NCI-H82 treated with DMSO at 0.1 percent for 48 hours (cell line): ENCODE measurements around the gene FIGNL2.

Source experiments
- DNase-seq: peaks from one replicate; lab custom pipeline; 2025; ENCODE audit not compliant: unreplicated experiment; lab: John Stamatoyannopoulos, UW

FIGNL2 gene

DNA sequence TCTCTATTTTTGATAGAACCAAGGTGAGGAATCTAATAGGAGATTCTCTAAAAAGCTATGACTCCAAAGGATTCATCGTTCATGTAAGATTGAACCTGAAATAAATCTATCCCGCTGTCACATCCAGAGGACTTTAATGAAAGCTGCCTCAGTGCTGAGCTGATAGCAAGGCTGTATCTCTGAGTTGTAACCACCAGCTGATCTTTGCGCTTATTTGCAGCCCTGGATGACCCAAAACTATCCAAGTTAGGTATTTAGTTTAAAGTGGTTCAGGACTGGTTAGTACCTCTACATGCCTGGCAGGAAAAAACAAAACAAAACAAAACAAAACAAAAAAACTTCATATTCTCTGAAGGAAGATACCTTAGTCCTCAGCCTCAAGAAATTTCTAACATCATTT is 30.6 kb upstream of the FIGNL2 start:
- no peak for DNase-seq

DNA sequence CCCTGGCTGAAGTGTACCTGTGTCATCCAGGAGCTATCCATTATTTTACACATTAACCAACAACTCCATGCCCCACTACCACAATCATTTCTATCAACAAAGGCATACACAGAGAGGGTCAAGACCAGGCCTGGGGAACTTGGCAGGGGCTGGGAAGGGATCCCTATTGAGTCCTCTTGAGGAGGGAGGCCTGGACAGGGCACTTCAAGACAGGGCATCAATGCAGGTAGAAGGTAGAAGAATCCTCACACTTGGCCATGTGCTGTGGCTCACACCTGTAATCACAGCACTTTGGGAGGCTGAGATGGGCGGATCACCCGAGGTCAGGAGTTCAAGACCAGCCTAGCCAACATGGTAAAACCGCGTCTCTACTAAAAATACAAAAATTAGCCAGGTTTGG is 26.0 kb upstream of the FIGNL2 start:
- DNase-seq: no peak

DNA sequence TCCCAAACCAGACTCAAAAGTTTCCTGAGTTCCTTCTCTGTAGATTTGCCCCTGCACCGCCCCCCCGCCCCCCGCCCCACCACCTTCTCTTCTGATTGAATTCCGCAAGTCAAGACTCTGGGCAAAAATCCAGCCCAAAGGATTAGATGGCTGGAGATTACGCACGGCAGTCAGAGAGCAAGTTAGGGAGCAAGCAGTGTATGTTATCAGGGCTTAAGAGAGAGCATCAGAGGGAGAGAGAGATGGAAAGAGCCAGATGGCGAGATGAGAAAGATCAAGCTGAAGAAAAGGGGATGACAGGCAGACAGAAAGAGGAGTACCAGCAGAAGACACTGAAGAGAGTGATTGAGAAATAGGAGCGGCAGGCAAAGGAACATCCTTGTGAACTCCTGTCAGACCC is 25.5 kb upstream of the FIGNL2 start:
- DNase-seq: peak; percentile 100

DNA sequence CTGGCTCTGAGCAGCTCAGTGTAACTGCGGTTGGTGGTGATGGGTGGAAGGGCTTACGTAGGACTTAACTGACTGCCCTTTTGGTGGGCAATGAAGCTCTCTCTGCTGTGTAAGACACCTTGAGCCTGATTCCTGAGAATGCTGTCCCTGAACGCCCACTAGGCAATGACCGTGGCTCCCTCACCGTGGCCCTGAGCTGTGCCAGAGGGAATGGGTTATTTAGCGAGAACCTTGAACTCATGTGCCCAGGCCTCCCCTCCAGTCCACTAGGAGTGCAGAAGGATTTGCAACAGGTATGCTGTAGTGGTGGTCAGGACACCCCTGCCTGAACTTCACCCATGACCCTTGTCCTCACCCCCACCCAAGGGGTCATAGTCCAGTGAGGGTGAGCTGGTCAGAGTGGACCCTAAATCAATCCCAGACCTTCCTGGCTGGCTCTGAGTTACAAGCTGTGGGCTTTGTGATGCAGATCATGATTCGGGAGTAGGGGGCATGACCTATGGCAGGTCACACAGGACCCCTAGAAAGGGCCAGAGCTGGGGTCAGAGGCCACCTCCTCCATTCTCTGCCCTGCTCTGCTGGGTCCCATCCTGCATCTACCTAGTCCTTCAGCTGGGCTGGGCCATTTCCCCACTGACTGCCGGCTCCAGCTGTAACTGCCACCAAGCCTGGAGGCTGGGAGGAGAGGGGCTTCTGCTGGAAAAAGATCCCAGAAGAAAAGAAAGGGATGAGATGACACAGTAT is 24.9 kb upstream of the FIGNL2 start:
- no peak for DNase-seq

DNA sequence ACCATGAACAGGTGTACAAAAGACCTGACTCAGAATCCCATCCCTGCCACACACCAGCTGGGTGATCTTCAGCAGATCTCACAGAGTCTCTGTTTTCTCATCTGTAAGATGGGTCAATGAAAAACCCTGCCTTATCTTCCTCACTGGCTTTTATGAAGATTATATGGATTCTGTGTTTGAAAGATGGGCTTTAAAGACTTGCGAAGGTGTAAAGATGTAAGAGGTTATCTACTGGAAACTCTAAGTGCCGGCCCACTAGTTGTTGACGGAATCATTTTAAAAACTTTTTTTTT is 24.1 kb upstream of the FIGNL2 start:
- DNase-seq: no peak

DNA sequence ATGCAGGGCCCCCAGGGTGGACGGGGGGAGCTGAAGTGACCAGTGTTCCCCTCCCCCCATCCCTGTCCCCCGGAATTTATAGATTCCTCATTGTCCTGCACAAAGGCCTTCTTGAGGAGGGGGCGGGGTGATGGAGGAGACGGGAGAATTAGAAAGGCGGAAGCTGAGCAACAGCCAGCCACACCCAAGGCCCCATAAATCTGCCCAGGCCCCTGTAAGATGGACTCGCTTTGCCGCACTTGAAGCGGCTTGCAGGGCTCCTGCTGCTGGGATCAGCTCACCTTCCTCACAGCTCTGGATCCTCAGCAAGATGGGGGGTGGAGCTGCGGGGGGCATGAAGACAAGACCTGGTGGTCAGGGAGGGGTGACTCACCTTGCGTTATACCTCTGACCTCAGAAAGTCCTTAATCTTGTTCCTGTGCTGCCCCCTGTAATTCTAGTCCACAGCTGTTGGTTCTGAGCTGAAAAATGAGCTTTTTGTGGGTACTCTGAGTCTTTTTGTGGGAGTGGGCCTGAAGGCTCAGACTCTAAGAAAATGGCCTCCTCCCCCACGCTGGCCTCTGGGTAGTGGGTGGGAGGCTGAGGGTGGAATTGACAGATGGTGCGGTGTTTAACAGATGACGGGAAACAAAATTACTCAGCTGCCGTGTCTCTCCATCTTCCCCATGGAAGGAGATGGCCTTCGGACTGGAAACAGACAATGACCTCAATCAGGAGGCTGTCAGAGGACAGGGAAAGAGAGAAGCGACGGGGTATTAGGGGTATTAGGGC is 23.6 kb upstream of the FIGNL2 start:
- peak; percentile 88 for DNase-seq

DNA sequence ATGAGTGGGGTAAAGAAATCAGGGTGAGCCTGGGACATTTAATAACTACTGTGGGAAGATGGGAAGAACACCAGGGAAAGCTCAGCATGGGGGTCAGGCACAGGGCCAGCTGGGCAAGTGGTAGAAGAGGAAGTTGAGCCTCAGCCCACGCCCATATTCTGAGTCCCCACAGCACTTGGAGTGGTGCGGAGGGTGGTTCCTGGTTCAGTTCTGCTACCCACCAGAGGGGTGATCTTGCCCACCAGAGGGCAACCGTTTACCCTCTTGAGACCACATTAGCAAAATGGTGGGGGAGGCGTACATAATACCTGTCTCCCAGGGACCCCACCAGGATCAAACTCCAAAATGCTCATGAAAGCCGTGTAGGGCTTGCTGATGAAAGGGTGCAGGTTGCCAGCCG is 22.6 kb upstream of the FIGNL2 start:
- no peak for DNase-seq

DNA sequence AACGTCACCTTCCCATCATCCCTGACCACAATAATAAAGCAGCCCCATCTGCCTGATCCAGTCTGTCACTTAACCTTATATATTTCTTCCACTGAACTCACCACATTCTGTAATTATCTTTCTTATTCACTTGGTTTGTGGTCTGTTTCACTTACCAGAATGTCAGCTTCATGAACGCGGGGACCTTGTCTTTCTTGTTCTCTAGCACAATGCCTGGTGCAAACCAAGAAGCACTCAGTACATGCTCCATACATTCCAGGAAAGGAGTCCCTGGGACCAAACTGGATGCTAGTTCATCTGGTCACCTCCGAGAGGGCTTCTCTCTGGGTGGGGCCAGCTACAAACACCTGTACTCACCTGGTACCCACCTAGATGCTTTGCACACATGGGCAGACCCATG is 22.0 kb upstream of the FIGNL2 start:
- DNase-seq: no peak

DNA sequence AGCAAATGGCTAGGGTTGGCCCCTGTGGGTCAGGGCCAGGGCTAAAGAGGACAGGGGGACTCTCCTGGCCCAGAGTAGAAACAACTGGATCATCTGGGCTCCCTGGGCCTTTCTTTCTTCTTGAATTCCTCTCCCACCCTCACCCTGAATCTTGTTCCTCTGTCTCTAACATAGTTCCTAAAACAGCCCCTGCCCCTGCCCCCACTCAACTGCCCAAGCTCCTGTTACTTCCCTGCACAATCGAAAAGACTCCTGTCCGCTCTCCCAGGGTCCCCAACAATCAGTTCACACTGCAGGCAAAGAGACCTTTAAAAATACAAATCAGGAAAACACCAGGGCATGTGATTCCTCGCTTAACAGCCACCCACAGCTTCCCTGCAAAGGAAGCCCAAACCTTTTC is 21.4 kb upstream of the FIGNL2 start:
- no peak for DNase-seq

DNA sequence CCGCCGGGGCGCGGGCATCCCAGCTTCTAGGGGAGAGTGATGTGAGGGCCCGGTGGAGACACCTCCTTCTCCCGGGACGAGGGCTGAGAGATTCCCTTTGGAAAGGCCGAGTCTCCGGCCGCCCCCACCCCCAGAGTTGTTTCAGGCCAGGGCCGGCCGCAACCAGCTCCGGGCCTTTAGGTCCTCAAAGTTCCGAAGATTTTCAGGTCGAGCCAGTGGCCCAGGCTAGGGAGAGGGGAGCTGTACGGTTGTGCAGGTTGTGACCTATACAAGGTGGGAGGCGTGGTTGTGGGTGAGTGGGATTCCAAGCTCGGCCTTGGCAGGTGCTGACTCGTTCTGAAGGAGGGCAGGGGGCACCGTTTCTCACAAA is 21.0 kb upstream of the FIGNL2 start:
- DNase-seq: no peak

DNA sequence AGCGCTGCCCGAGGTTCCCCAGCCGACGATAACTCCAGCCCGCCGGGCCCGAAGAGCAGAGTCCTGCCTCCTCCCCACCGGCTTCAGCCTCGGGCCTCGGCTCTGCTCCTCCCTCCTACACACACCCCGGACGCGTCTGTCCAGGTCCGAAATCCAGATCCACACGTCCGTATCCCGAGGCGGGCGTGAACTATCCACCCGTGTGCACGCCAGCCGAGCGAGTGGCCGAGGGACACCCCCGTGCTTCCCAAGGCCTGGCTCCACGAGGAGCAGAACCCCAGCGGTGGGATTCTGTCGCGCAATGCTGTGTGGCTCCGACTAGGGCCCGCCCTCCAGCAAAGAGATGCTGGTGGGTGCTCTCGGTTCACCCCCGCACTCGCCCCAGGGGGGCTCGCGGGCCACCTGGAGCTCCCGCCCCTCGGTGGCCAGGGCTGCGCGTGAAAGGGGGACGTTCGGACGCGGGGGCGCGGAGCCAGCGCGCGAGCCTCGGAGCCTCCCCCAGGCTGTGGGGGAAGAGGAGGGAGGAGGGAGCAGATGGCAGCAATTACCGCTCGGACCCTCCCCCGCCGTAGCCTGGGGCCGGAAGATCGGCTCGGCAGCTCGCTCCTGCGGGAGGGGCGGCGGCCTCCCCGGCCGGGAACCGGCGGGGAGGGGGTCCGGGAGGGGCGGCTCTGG is 20.4 kb upstream of the FIGNL2 start:
- peak; percentile 46 for DNase-seq

DNA sequence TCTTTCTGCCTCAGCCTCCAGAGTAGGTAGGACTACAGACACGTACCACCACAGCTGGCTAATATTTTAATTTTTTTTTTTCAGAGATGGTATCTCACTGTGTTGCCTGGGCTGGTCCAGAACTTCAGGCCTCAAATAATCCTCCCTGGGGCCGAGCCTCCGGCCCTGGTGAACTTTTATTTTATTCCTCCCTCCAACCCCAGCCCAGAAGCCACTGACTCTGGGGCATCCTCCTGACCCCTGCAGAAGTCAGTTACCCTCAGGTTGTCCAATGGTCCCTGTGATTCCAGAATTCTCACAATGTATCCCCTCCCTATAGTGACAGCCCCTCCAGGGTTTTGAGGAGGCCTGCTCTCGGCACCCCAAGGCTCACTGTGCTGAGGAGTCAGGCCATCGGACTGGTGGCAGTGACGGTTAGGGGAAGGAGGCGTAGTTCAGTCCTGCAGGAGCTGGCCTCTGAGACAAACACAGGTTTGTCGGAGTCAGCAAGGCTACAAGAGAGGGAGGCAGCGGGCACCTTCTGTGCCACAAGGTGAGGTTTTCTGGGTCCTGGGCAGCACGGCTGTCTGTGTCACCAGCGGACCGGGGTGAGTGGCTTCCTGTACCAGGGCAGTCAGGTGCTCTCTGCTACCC is 19.4 kb upstream of the FIGNL2 start:
- no peak for DNase-seq

DNA sequence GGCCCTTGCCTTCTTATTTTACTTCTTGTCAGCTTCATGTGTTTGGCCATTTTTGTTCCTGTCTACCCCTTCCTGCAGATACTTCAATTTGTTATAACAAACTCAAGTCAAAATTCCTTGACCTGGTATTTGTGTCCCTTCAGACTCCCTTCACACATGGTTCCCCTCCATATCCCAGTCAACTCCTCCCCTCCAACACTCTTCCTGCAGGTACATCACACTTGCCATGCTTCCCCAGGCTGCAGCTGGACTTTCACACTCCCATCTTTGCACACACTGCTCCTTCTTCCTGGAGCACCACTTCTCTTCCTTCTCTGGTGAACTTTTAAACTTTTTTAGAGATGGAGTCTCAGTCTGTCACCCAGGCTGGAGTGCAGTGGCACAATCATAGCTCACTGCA is 18.9 kb upstream of the FIGNL2 start:
- DNase-seq: no peak

DNA sequence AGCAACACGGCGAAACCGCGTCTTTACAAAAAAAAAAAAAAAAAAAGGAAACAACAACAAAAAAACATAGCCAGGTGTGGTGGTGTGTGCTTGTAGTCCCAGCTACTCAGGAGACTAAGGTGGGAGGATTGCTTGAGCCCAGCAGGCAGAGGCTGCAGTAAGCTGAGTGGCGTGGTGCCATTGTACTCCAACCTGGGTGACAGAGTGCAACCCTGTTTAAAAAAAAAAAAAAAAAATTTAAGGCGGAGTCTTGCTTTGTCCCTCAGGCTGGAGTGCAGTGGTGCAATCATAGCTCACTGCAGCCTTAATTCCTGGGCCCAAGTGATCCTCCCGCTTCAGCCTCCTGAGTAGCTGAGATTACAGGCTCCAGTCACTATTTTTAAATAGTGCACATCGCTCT is 18.2 kb upstream of the FIGNL2 start:
- no peak for DNase-seq

DNA sequence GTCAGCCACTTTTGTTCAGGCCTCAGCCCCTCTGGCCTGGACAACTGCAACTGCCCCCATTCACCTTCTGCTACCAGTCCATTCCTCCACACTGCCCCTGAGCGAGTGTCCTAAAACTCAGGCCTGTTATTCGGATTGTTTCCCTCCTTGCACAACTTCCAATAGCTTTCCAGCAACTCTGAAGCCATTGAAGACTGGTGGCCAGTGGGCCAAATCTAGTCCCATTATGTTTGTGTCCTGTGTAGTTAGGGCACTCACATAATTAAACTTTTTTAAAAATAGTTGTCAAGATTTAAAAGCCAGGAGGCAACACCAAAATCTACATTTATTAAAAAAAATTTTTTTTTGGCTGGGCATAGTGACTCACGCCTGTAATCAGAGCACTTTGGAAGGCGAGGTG is 17.8 kb upstream of the FIGNL2 start:
- DNase-seq: no peak

DNA sequence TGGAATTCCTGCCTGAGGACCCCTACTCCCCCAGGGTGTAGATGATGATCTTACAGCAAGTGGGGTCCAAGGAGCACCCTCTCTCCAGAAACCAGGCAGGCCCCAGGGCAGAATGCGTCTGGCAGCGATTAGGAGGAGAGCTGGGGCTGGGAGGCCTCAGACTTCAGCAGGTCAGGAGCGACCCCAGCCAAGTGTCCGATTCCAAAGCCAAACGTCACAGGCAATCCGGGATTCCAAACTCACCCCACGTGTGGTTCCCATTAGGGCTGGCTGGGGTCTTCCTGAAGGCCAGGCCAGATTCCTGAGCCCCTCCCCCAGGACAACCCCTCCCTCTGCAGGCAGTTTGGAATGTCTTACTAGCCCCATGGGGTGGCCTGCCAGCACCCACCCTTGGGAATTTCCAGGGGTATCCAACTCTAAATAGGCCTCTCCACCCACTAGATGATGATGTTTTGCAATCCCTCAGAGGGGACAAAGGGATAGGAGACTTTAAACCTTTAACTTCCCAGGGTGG is 17.3 kb upstream of the FIGNL2 start:
- DNase-seq: no peak

DNA sequence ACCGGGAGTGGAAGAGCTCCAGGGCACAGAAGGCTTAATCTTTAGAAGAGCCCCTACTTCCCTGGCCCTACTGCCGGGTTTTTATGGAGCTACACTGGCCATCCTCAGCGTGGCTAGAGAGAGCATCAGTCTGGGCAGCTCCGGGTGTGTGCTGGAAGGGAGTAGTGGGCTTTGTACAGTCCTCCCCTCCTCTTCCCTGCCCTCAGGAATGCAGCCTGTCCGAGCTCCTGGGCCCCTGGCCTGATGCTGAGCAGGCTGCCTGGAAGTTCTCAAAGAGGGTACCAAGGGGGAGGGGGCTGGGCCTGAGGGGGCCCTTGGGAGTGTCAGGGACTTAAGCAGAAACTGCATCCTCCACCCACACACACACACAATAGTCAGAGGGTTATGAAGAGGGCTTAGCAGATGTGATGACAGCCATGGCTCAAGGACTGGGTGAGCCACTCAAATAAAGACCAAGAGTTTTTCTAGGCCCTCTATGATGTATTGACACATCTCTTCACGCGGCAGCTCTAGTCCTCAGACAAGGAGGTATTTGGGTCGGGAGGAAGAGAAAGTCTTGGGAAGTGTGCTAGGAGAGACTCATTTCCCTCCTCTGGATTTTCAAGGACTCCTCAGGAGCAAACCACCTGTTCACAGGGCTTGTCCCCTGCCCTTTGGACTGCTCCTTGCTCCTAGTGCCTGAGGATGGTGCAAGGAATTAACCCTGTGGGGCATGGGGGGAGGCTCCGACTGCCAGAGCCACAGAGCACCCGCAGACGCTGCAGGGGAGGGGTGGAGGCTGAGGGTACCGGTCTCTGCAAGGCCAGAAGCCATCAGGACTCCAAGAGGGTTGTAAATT is 16.5 kb upstream of the FIGNL2 start:
- no peak for DNase-seq

DNA sequence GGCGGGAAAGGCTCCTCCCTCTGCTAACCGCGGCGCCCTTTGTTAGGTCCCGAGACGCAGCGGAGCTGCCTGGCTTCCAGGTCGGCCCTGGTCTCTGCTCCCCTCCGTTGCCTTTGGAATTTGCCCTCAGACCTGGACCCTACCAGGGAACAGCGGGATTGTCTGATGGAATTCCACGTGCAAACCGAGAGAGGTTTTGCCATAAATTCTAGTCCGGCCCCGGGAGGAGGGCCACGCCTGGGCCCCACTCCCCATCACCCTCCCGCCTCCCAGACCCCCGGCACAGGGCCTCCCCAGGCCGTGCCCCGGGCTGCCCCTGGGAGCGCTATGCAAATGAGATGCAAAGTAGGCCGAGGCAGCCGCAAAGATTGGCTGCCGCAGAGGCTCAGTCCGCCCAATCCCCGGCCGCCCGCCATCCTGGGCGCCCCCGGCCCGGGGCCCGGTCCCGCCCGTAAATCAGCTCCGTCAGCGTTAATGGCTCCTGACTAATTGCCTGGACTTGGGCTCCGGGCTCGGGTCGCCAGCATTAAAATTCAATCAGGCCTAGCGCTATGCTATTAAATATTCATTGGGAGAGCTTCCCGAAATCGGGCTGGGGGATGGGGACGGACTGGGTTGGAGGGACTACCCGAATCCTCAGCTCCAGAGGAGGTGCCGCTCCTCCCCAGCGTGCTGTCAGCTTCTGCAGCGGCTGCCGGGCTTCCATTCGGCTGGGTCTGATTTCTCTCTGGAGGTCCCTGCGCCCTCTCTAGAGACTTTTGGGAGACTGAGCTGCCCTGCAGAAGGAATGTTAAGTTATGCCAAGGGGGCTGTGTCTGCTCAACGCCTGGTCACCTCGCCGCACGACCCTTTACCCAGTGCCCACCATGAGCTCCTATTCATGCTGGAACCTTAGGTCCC is 15.7 kb upstream of the FIGNL2 start:
- peak; percentile 81 for DNase-seq

DNA sequence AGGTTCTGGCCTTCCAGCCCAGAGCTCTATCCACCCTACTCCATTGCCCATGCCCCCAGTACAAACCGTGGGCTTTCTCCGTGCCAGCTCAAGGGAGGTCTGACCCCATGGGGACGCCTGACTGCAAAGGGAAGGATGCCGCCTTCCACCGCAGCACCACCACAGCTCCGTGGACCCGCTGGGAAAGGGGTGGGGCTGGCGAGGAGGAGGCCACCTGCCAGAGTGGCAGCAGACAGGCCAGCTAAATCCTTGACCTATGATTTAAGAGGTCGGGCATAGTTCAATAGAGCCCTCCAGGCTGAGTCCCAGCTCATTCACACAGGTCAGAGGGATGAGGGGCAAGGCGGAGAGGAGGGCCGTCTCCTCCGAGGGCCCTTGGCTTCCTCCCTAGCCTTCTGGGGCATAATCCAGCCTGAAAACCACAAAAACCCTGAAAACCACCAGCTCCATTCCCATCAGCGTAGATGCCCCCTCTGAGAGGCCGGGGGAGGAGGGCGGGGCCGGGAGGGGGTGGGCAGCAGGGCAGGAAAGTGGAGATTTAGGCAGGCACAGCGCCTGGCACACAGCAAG is 14.9 kb upstream of the FIGNL2 start:
- no peak for DNase-seq

DNA sequence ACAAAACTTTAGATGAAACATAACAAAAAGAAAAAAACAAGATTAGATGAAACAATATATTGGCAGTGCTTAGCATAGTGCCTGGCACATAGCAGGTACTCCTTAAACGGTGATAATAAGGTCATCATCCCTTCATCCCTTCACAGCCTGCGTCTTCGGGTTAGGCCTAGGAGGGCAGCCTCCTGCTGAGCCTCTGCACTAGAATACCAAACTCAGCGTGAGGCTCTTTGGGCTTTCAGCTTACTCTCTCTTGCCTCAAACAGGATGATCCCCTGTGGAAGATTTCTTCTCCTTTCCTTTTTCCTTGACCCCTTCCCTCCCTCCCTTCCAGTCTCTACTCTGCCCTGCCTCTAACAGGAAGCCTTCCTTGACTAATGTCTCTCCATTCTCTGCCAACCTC is 14.4 kb upstream of the FIGNL2 start:
- DNase-seq: no peak
